HEK293T (cell line): ENCODE data around the gene FBXL17.

ENCODE experiments used
- BHLHE40 ChIP-seq: fragments of 450-650 bp; IDR thresholded peaks from 2 replicates; pipeline ENCODE4 v1.6.1; 2016; ENCODE audit warnings: mild to moderate bottlenecking, moderate library complexity, borderline replicate concordance
- CTBP1 ChIP-seq: fragments of 450-650 bp; IDR thresholded peaks from 2 replicates; pipeline ENCODE4 v1.6.1; 2016; ENCODE audit warnings: borderline replicate concordance
- ELF4 ChIP-seq: fragments of 450-650 bp; IDR thresholded peaks from 2 replicates; pipeline ENCODE4 v1.6.1; 2017; ENCODE audit warnings: antibody characterized with exemption
- FOXK2 ChIP-seq: fragments of 450-650 bp; IDR thresholded peaks from 2 replicates; pipeline ENCODE4 v1.6.1; 2016; ENCODE audit warnings: mild to moderate bottlenecking
- FOXM1 ChIP-seq: fragments of 450-650 bp; IDR thresholded peaks from 2 replicates; pipeline ENCODE4 v1.6.1; 2017; ENCODE audit warnings: mild to moderate bottlenecking, borderline replicate concordance
- HDGF ChIP-seq: fragments of 450-650 bp; IDR thresholded peaks from 2 replicates; pipeline ENCODE4 v1.6.1; 2017; ENCODE audit warnings: antibody characterized with exemption, borderline replicate concordance
- LEF1 ChIP-seq: fragments of 450-650 bp; IDR thresholded peaks from 2 replicates; pipeline ENCODE4 v1.6.1; 2017; ENCODE audit warnings: mild to moderate bottlenecking, borderline replicate concordance
- SP1 ChIP-seq: fragments of 450-650 bp; IDR thresholded peaks from 2 replicates; pipeline ENCODE4 v1.6.1; 2017
- SUZ12 ChIP-seq: fragments of 450-650 bp; IDR thresholded peaks from 2 replicates; pipeline ENCODE4 v1.6.1; 2016; ENCODE audit warnings: mild to moderate bottlenecking
- TARDBP ChIP-seq: fragments of 450-650 bp; IDR thresholded peaks from 2 replicates; pipeline ENCODE4 v1.6.1; 2016
- ZNF384 ChIP-seq: fragments of 450-650 bp; IDR thresholded peaks from 2 replicates; pipeline ENCODE4 v1.6.1; 2016
- TF ChIP-seq, protein P1 (sequence below): fragments of 450-650 bp; IDR thresholded peaks from 2 replicates; pipeline ENCODE4 v1.6.1; 2016

DNA sequence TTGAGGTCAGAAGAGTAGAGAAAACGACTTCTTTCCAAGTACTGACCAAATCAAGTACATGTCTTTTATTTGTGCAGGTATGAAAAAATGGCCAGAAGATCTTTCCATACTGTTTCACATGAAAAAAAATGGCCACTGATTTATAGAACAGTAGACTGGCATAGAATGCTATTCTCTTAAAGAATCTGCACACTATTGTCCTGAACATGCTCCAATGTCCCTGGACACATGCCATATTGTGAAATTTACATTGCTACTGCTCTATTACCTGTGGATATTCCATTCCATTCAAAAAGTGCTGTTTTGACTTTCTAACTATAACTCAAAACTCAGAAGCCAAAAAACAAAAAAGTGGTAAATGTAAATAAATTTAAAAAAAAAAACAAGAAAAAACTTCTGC, 60.6 kb downstream of the FBXL17 start:
- TF ChIP-seq SP1 (no peak), TARDBP (no peak), LEF1 (no peak), HDGF (no peak), BHLHE40 (no peak), ZNF384 (no peak), CTBP1 (no peak), FOXK2 (no peak), ELF4 (no peak), FOXM1 (no peak), SUZ12 (no peak)
- TF ChIP-seq, protein P1, sequence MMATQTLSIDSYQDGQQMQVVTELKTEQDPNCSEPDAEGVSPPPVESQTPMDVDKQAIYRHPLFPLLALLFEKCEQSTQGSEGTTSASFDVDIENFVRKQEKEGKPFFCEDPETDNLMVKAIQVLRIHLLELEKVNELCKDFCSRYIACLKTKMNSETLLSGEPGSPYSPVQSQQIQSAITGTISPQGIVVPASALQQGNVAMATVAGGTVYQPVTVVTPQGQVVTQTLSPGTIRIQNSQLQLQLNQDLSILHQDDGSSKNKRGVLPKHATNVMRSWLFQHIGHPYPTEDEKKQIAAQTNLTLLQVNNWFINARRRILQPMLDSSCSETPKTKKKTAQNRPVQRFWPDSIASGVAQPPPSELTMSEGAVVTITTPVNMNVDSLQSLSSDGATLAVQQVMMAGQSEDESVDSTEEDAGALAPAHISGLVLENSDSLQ, result no peak
